HepG2 (cell line): ENCODE measurements around the gene SMURF2. TPM values are rescaled to one million over a fixed set of nuclear protein-coding genes. Genes with fewer than 3 reads are reported as not detected.

Experiments
- BRCA1 ChIP-seq: sonication (generic); formaldehyde crosslinking; IDR thresholded peaks from 2 replicates; pipeline ENCODE4 v1.4.0; 2020; ENCODE audit warnings: missing genetic modification reagents
- GABPB1 ChIP-seq: IDR thresholded peaks from 2 replicates; pipeline ENCODE4 v1.6.1; 2016; ENCODE audit warnings: mild to moderate bottlenecking, missing genetic modification reagents, moderate library complexity, missing compliant biosample characterization
- GLI4 ChIP-seq: sonication (generic); formaldehyde crosslinking; IDR thresholded peaks from 2 replicates; pipeline ENCODE4 v1.5.1; 2020; ENCODE audit warnings: missing genetic modification reagents, mild to moderate bottlenecking, moderate library complexity, borderline replicate concordance
- RXRB ChIP-seq: IDR thresholded peaks from 2 replicates; pipeline ENCODE4 v1.6.1; 2016; ENCODE audit warnings: borderline replicate concordance, missing genetic modification reagents, missing compliant biosample characterization
- ZBTB20 ChIP-seq: sonication (generic); formaldehyde crosslinking; IDR thresholded peaks from 2 replicates; pipeline ENCODE4 v1.8.1; 2023; ENCODE audit warnings: missing genetic modification reagents, low read depth, mild to moderate bottlenecking, borderline replicate concordance
- ZNF24 ChIP-seq: fragments of 450-650 bp; IDR thresholded peaks from 2 replicates; pipeline ENCODE4 v1.6.1; 2017; ENCODE audit warnings: antibody characterized with exemption, mild to moderate bottlenecking
- ZSCAN22 ChIP-seq: sonication (generic); formaldehyde crosslinking; IDR thresholded peaks from 2 replicates; pipeline ENCODE4 v1.4.0; 2020; ENCODE audit warnings: mild to moderate bottlenecking, missing genetic modification reagents
- polyA plus RNA-seq, 8 experiments: library from polyadenylated mRNA; depleted of rRNA in 3 of 8; stranded (reverse) in 7 of 8; unstranded in 1 of 8; fragments of >200 nt; fragmentation: Illumina TruSeq in 4 of 8; extraction: Trizol in 4 of 8; gene quantifications; 2 replicates each; pipeline versions ENCODE4 v1.2.1 to v1.2.3, GENCODE V29; 2011 to 2016; ENCODE audit warnings: low read depth in 4 of 8, missing spikeins in 1 of 8, mixed read lengths in 1 of 8; ENCODE audit not compliant: insufficient read depth in 1 of 8
- total RNA-seq, 5 experiments: library from RNA; depleted of rRNA; stranded (reverse); fragments of >200 nt; fragmentation: Illumina TruSeq; extraction: Trizol; gene quantifications; 2 replicates each; pipeline ENCODE4 v1.2.3, GENCODE V29; 2016; ENCODE audit warnings: low read depth in 1 of 5
- TF ChIP-seq, protein P1 (sequence below): sonication (generic); formaldehyde crosslinking; IDR thresholded peaks from 2 replicates; pipeline ENCODE4 v1.8.0; 2022; ENCODE audit warnings: low read depth, missing genetic modification reagents
- TF ChIP-seq, protein P2 (sequence below): sonication (generic); formaldehyde crosslinking; IDR thresholded peaks from 2 replicates; pipeline ENCODE4 v1.5.0; 2020; ENCODE audit warnings: missing genetic modification reagents
- TF ChIP-seq, protein P3 (sequence below): sonication (generic); formaldehyde crosslinking; IDR thresholded peaks from 2 replicates; pipeline ENCODE4 v1.8.0; 2022; ENCODE audit warnings: mild to moderate bottlenecking, missing genetic modification reagents, moderate library complexity
- TF ChIP-seq, protein P4 (sequence below): sonication (generic); formaldehyde crosslinking; IDR thresholded peaks from 2 replicates; pipeline ENCODE4 v1.4.0; 2020; ENCODE audit warnings: missing genetic modification reagents, borderline replicate concordance

Gene SMURF2
- total and polyA plus RNA-seq, 2 of the 13 experiments (the other 11 are each of a cell fraction or from before 2014, with no cell fraction given) = 14.9 to 24.3 TPM

DNA sequence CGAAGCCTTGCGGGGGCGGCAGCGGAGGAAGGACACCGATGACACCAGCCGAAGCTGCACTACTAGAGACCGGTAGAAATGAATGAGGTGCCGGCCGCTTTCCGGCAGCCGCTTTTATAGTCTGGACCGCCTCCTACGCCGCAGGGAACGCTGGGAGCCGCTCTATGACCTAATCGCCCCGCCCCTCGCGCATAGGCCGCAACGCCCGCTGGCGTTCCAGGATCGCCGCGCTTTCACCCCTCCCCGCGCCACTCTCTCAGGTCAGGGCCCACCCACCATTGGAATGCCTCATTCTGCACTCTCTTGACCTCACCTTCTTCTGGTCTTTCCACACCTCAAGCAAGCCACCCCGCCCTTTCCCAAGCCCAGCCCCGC lies 155.9 kb downstream of the SMURF2 start, which contains the start of gene DDX5 (continued):
- TF ChIP-seq, protein P1, sequence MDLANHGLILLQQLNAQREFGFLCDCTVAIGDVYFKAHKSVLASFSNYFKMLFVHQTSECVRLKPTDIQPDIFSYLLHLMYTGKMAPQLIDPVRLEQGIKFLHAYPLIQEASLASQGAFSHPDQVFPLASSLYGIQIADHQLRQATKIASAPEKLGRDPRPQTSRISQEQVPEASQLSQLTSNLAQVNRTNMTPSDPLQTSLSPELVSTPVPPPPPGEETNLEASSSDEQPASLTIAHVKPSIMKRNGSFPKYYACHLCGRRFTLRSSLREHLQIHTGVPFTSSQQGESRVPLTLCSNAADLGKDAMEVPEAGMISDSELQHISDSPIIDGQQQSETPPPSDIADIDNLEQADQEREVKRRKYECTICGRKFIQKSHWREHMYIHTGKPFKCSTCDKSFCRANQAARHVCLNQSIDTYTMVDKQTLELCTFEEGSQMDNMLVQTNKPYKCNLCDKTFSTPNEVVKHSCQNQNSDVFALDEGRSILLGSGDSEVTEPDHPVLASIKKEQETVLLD = no peak
- TF ChIP-seq ZNF24 (peak; percentile 74; the same call in 1 of the 2 replicates), GLI4 (no peak), ZBTB20 (no peak), ZSCAN22 (CRISPR knock-in tag) (no peak; the same call in 1 of the 2 replicates), RXRB (CRISPR knock-in tag) (peak; percentile 36; the same call in 1 of the 2 replicates), BRCA1 (CRISPR knock-in tag) (peak; percentile 82; the same call in 1 of the 2 replicates), GABPB1 (CRISPR knock-in tag) (no peak)
- TF ChIP-seq, protein P2, sequence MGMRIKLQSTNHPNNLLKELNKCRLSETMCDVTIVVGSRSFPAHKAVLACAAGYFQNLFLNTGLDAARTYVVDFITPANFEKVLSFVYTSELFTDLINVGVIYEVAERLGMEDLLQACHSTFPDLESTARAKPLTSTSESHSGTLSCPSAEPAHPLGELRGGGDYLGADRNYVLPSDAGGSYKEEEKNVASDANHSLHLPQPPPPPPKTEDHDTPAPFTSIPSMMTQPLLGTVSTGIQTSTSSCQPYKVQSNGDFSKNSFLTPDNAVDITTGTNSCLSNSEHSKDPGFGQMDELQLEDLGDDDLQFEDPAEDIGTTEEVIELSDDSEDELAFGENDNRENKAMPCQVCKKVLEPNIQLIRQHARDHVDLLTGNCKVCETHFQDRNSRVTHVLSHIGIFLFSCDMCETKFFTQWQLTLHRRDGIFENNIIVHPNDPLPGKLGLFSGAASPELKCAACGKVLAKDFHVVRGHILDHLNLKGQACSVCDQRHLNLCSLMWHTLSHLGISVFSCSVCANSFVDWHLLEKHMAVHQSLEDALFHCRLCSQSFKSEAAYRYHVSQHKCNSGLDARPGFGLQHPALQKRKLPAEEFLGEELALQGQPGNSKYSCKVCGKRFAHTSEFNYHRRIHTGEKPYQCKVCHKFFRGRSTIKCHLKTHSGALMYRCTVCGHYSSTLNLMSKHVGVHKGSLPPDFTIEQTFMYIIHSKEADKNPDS (CRISPR knock-in tag) = peak; percentile 93; the same call in 1 of the 2 replicates
- TF ChIP-seq, protein P3, sequence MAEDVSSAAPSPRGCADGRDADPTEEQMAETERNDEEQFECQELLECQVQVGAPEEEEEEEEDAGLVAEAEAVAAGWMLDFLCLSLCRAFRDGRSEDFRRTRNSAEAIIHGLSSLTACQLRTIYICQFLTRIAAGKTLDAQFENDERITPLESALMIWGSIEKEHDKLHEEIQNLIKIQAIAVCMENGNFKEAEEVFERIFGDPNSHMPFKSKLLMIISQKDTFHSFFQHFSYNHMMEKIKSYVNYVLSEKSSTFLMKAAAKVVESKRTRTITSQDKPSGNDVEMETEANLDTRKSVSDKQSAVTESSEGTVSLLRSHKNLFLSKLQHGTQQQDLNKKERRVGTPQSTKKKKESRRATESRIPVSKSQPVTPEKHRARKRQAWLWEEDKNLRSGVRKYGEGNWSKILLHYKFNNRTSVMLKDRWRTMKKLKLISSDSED = no peak
- TF ChIP-seq, protein P4, sequence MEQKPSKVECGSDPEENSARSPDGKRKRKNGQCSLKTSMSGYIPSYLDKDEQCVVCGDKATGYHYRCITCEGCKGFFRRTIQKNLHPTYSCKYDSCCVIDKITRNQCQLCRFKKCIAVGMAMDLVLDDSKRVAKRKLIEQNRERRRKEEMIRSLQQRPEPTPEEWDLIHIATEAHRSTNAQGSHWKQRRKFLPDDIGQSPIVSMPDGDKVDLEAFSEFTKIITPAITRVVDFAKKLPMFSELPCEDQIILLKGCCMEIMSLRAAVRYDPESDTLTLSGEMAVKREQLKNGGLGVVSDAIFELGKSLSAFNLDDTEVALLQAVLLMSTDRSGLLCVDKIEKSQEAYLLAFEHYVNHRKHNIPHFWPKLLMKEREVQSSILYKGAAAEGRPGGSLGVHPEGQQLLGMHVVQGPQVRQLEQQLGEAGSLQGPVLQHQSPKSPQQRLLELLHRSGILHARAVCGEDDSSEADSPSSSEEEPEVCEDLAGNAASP (CRISPR knock-in tag) = peak; percentile 52
